PC-9 (cell line): Measurements from ENCODE around the gene USP49. TPM values are rescaled to one million over a fixed set of nuclear protein-coding genes. Genes with fewer than 3 reads are reported as not detected.
A peak's percentile ranks its signal among the peaks of the same experiment; 100 is the strongest.

Source experiments
- BruUV-seq: library from RNA; stranded (reverse); fragments of 400-500 nt; replicated peaks from 2 replicates; lab custom pipeline; 2021; lab: Mats Ljungman, UMichigan
- CTCF ChIA-PET: fragments of 300-600 bp; sonication (Branson Sonifier 250); formaldehyde crosslinking; loops from one replicate; lab custom pipeline; 2022; ENCODE audit warnings: antibody characterized with exemption; lab: Charles Lee
- POLR2A ChIA-PET: fragments of 300-600 bp; sonication (Branson Sonifier 250); formaldehyde crosslinking; loops from one replicate; lab custom pipeline; 2022; ENCODE audit warnings: antibody characterized with exemption; ENCODE audit not compliant: unreplicated experiment; lab: Charles Lee
- DNase-seq, 2 experiments: peaks; one replicate each; pipeline versions ENCODE4 v3.0.0 to v3.0.0-alpha.2; 2015 to 2022; ENCODE audit warnings: mixed read lengths in 1 of 2
- H2AFZ ChIP-seq: fragments of 200-600 bp; sonication (generic); 2 replicates; pipeline ENCODE4 v1.8.1; 2017; ENCODE audit warnings: antibody characterized with exemption
- H3F3A ChIP-seq: fragments of 200-600 bp; sonication (generic); 2 replicates; pipeline ENCODE4 v1.8.1; 2017; ENCODE audit warnings: antibody characterized with exemption, mild to moderate bottlenecking, low read depth; ENCODE audit not compliant: insufficient read depth
- H3K27ac ChIP-seq: fragments of 200-600 bp; sonication (generic); 2 replicates; pipeline ENCODE4 v1.6.1; 2016; ENCODE audit warnings: mixed run types
- H3K27me3 ChIP-seq: fragments of 200-600 bp; sonication (generic); 2 replicates; pipeline ENCODE4 v1.6.1; 2016; ENCODE audit warnings: low read depth, mixed run types; ENCODE audit not compliant: insufficient read depth
- H3K36me3 ChIP-seq: fragments of 200-600 bp; sonication (generic); 2 replicates; pipeline ENCODE4 v1.6.1; 2016; ENCODE audit warnings: low read depth, mixed run types
- H3K4me1 ChIP-seq: fragments of 200-600 bp; sonication (generic); replicated peaks from 2 replicates; pipeline ENCODE4 v1.6.1; 2016; ENCODE audit warnings: mixed run types; ENCODE audit not compliant: insufficient read depth
- H3K4me2 ChIP-seq: fragments of 200-600 bp; sonication (generic); 2 replicates; pipeline ENCODE4 v1.6.1; 2017; ENCODE audit warnings: mixed run types
- H3K4me3 ChIP-seq: fragments of 200-600 bp; sonication (generic); 2 replicates; pipeline ENCODE4 v1.6.1; 2016; ENCODE audit warnings: mixed run types
- H3K79me2 ChIP-seq: fragments of 200-600 bp; sonication (generic); 2 replicates; pipeline ENCODE4 v1.6.1; 2017; ENCODE audit warnings: low read depth, mixed run types
- H3K9me2 ChIP-seq: fragments of 200-600 bp; sonication (generic); 2 replicates; pipeline ENCODE4 v1.8.1; 2017; ENCODE audit warnings: mild to moderate bottlenecking; ENCODE audit not compliant: insufficient read depth
- H3K9me3 ChIP-seq: fragments of 200-600 bp; sonication (generic); 2 replicates; pipeline ENCODE4 v1.8.1; 2016; ENCODE audit warnings: low read depth; ENCODE audit not compliant: insufficient read depth
- H4K20me1 ChIP-seq: fragments of 200-600 bp; sonication (generic); 2 replicates; pipeline ENCODE4 v1.8.1; 2017; ENCODE audit not compliant: insufficient read depth
- EZH2 ChIP-seq: fragments of 200-600 bp; sonication (generic); IDR thresholded peaks from 2 replicates; pipeline ENCODE4 v1.8.0; 2017; ENCODE audit warnings: antibody characterized with exemption, low read depth
- intact Hi-C: fragments of 100-400 bp; cut with micrococcal nuclease; formaldehyde crosslinking; loops from one replicate; pipeline ENCODE4 v1.10.0; 2022; ENCODE audit not compliant: unreplicated experiment
- total RNA-seq: library from RNA; stranded (reverse); gene quantifications from 2 replicates; pipeline ENCODE4 v1.2.3, GENCODE V29; 2021
- TF ChIP-seq, protein P1 (sequence below): fragments of 200-600 bp; sonication (generic); conservative IDR thresholded peaks from 2 replicates; pipeline ENCODE4 v1.6.1; 2017; ENCODE audit warnings: mixed run types, antibody characterized with exemption, mild to moderate bottlenecking, moderate library complexity

USP49 gene
- total RNA-seq, 1 experiment from 2014 or later: 10.9 TPM

DNA sequence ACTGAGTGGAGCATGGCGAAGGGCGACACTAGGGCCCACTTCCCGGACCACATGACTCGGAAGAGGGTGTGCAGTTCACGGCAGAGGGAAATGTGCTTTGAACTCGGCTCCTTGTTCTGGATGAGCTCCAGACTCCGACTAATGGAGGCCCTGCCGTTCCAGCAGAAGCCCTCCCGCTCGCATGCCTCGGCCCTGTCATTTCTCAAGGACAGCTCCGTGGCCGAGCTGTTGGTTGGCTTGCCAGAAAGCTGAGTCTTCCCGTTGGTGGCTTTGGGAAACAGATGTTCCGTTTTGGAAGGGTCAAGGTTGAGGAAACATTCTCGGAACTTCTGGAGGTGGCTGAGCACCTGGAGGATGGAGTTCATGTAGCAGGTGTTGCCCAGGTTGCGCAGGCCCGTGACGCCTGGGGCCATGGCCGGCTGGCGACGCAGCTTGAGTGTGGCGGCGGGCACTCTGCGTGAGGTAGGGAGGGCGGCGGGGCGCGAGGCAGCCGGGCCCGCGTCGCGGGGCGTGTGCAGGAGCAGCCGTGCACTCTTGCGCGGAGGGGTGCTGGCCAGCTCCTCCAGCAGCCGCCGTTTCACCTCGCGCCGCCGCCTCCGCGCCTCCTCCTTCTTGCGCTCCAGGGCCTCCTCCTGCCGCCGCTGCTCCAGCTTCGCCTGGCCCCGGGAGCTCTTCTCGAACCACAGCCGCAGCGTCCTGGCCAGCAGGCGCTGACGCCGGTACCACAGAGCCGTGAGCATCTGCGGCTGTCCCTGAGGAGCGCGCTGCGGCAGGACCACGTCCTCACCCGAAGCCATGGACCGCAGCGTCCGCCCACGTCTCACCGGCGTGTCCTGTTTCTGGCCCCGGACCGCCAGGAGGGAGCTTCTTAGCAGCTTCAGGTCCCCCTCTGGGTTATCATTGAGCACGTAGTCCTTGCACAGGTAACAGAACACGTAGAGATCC, 89.1 kb downstream of the USP49 start:
- POLR2A ChIA-PET: interaction anchor here (0.6 kb wide), 1 partner anchor 78 kb away, joined by 4 read pairs; no protein-coding TSS in a partner anchor
- Histone ChIP-seq H3K4me3 (no peak overlapping the region), H3K4me1 (no peaks in the 10 kb centered on the region), H3K36me3 (no peaks in the 10 kb centered on the region), H3K4me2 (no peak overlapping the region), H3K27me3 (no peaks in the 10 kb centered on the region), H3F3A (peaks cover 2% of the 10 kb centered on the region; the same call in 1 of the 2 replicates), H3K9me2 (no peaks in the 10 kb centered on the region), H3K9me3 (no peaks in the 10 kb centered on the region), H4K20me1 (no peaks in the 10 kb centered on the region), H2AFZ (no peak overlapping the region), H3K79me2 (no peaks in the 10 kb centered on the region), H3K27ac (no peak overlapping the region)
- no peak for TF ChIP-seq EZH2
- TF ChIP-seq, protein P1, sequence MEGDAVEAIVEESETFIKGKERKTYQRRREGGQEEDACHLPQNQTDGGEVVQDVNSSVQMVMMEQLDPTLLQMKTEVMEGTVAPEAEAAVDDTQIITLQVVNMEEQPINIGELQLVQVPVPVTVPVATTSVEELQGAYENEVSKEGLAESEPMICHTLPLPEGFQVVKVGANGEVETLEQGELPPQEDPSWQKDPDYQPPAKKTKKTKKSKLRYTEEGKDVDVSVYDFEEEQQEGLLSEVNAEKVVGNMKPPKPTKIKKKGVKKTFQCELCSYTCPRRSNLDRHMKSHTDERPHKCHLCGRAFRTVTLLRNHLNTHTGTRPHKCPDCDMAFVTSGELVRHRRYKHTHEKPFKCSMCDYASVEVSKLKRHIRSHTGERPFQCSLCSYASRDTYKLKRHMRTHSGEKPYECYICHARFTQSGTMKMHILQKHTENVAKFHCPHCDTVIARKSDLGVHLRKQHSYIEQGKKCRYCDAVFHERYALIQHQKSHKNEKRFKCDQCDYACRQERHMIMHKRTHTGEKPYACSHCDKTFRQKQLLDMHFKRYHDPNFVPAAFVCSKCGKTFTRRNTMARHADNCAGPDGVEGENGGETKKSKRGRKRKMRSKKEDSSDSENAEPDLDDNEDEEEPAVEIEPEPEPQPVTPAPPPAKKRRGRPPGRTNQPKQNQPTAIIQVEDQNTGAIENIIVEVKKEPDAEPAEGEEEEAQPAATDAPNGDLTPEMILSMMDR: no peak
- DNase-seq: no peak
- no TSS peak for BruUV-seq
- CTCF ChIA-PET: no interaction called here
- intact Hi-C loops: no loop called here

DNA sequence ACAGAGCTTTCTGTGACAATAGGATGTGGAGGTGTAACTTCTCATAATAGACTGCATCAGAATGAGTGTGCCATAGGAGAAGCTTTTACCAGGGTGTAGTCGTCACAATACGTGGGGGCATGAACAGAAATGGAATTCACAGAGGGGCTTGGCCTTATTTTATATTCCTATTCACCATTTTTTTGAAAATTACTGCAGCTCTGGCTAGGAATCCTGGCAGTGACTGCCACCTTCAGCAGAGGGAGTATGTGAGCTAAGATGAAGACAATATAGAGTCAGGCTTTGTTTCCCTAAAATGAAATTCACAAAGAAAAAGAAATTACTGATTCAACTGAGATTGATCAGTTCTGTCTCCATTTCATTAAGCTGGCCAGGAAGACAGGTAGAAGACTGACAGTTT, 93.8 kb downstream of the USP49 start:
- DNase-seq: peak in 1 of 2 experiments; percentile 25
- H3K27ac ChIP-seq: no peak overlapping the region
- H3K27me3 ChIP-seq: no peaks in the 10 kb centered on the region
- no peaks in the 10 kb centered on the region for H3K4me1 ChIP-seq
- no peaks in the 10 kb centered on the region for H3K9me3 ChIP-seq
- no peaks in the 10 kb centered on the region for H3K9me2 ChIP-seq
- no peaks in the 10 kb centered on the region for H3K36me3 ChIP-seq
- H3F3A ChIP-seq: peaks cover 5% of the 10 kb centered on the region; the same call in 1 of the 2 replicates
- intact Hi-C loops: loop anchor here (1.0 to 5.0 kb wide), 3 partner anchors 121 to 243 kb away; partner anchors contain the start of genes BYSL and MED20
- no peaks in the 10 kb centered on the region for H3K79me2 ChIP-seq
- no peak overlapping the region for H2AFZ ChIP-seq
- H3K4me2 ChIP-seq: no peak overlapping the region
- H4K20me1 ChIP-seq: no peaks in the 10 kb centered on the region
- ChIA-PET POLR2A (interaction anchor here (0.7 kb wide), 2 partner anchors 242 to 291 kb away, joined by 3 to 7 read pairs; no protein-coding TSS in a partner anchor), CTCF (interaction anchor here (0.6 to 1.2 kb wide), 3 partner anchors 118 to 249 kb away, joined by 4 to 6 read pairs (median 4); partner anchors contain the start of gene TAF8)
- H3K4me3 ChIP-seq: no peak overlapping the region
- TF ChIP-seq, protein P1: peak; percentile 72
- no peak for TF ChIP-seq EZH2
- BruUV-seq: no TSS peak

DNA sequence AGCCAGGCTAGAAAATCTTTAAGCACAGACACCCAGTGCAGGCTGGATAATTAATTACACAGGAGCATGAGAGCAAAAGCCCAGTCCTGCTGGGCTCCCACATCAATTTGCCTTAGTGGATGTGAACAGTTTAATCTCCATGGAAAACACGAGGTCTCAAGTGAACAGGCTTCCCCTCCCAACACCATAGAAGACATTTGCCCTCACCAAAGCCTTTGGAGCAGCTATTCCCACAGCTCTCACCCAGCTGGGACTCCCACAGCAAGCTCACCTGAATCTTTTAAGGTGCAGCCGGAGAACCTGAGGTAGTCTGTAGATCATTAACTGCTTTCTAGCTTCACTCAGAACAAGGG, 95.6 kb downstream of the USP49 start:
- H3F3A ChIP-seq: peaks cover 15% of the 10 kb centered on the region; the same call in 1 of the 2 replicates
- TF ChIP-seq, protein P1: no peak
- no peak for TF ChIP-seq EZH2
- H4K20me1 ChIP-seq: no peaks in the 10 kb centered on the region
- intact Hi-C loops: no loop called here
- H3K36me3 ChIP-seq: no peaks in the 10 kb centered on the region
- no peak overlapping the region for H3K4me3 ChIP-seq
- H3K79me2 ChIP-seq: no peaks in the 10 kb centered on the region
- H3K27ac ChIP-seq: no peak overlapping the region
- no peaks in the 10 kb centered on the region for H3K4me1 ChIP-seq
- H3K9me3 ChIP-seq: no peaks in the 10 kb centered on the region
- H2AFZ ChIP-seq: no peak overlapping the region
- ChIA-PET POLR2A (no interaction called here), CTCF (no interaction called here)
- no peak overlapping the region for H3K4me2 ChIP-seq
- no peaks in the 10 kb centered on the region for H3K27me3 ChIP-seq
- no TSS peak for BruUV-seq
- no peaks in the 10 kb centered on the region for H3K9me2 ChIP-seq
- DNase-seq: no peak
